BJ (cell line): ENCODE data around the gene NFRKB. TPM values are rescaled to one million over a fixed set of nuclear protein-coding genes. Genes with fewer than 3 reads are reported as not detected.

Source experiments
- CTCF ChIA-PET: fragments of 350-600 bp; formaldehyde crosslinking; extraction: SDS; loops from one replicate; lab custom pipeline; 2021; ENCODE audit warnings: antibody characterized with exemption, inconsistent platforms; lab: Yijun Ruan, JAX
- POLR2A ChIA-PET: fragments of 300-600 bp; sonication (Branson Sonifier 250); formaldehyde crosslinking; extraction: SDS; loops from one replicate; lab custom pipeline; 2021; ENCODE audit warnings: antibody characterized with exemption; lab: Charles Lee
- DNase-seq: peaks from one replicate; pipeline ENCODE4 v3.0.0-alpha.2; 2011; ENCODE audit warnings: low read depth
- H3K27me3 ChIP-seq: 2 replicates; pipeline ENCODE4 v1.6.0; 2011; ENCODE audit warnings: low read length; ENCODE audit not compliant: control insufficient read depth, insufficient read depth
- H3K36me3 ChIP-seq: 2 replicates; pipeline ENCODE4 v1.5.1; 2011; ENCODE audit warnings: low read length; ENCODE audit not compliant: control insufficient read depth, insufficient read depth
- H3K4me3 ChIP-seq: 2 replicates; pipeline ENCODE4 v1.5.1; 2011; ENCODE audit warnings: low read depth, mild to moderate bottlenecking, control low read depth, low read length
- CTCF ChIP-seq: IDR thresholded peaks from 2 replicates; pipeline ENCODE4 v1.5.1; 2011; ENCODE audit warnings: low read depth, mild to moderate bottlenecking, control low read depth, inconsistent platforms, low read length, moderate library complexity; ENCODE audit not compliant: insufficient read depth
- polyA plus RNA-seq: library from polyadenylated mRNA; depleted of rRNA; stranded (reverse); fragments of >200 nt; gene quantifications from 2 replicates; pipeline ENCODE4 v1.2.3, GENCODE V29; 2011

Gene NFRKB
- polyA plus RNA-seq, 1 experiment, result 11.7 TPM

- Histone ChIP-seq H3K36me3 (no peaks in the 10 kb centered on the region), H3K27me3 (no peaks in the 10 kb centered on the region), H3K4me3 (no peak overlapping the region)
- CTCF ChIA-PET, result interaction anchor here (1.0 kb wide), 1 partner anchor 8 kb away, joined by 3 read pairs; no protein-coding TSS in a partner anchor
- no peak for DNase-seq
- POLR2A ChIA-PET, result no interaction called here
- no peak for TF ChIP-seq CTCF
These were observed 42.3 kb upstream of the NFRKB start for GRCh38 chr11:129937592-129938238.

- peaks cover 1% of the 10 kb centered on the region; the same call in 1 of the 2 replicates for H3K36me3 ChIP-seq
- H3K27me3 ChIP-seq, result no peaks in the 10 kb centered on the region
- no peak overlapping the region for H3K4me3 ChIP-seq
- DNase-seq, result no peak
- no peak for TF ChIP-seq CTCF
- POLR2A ChIA-PET, result no interaction called here
- CTCF ChIA-PET, result interaction anchor here (1.0 to 1.7 kb wide), 3 partner anchors 11 to 20 kb away, joined by 3 to 5 read pairs (median 3); no protein-coding TSS in a partner anchor
These were observed 40.3 kb upstream of the NFRKB start for GRCh38 chr11:129935723-129936122.

- DNase-seq, result no peak
- peaks cover 1% of the 10 kb centered on the region; the same call in 1 of the 2 replicates for H3K36me3 ChIP-seq
- no peak overlapping the region for H3K4me3 ChIP-seq
- ChIA-PET CTCF (interaction anchor here (1.4 kb wide), 1 partner anchor 198 kb away, joined by 5 read pairs; no protein-coding TSS in a partner anchor), POLR2A (no interaction called here)
- TF ChIP-seq CTCF, result no peak
- no peaks in the 10 kb centered on the region for H3K27me3 ChIP-seq
These were observed 38.5 kb upstream of the NFRKB start for GRCh38 chr11:129933891-129934290.

- TF ChIP-seq CTCF, result no peak
- DNase-seq, result no peak
- Histone ChIP-seq H3K36me3 (peaks cover 1% of the 10 kb centered on the region; the same call in 1 of the 2 replicates), H3K27me3 (no peaks in the 10 kb centered on the region), H3K4me3 (no peak overlapping the region)
- CTCF ChIA-PET, result interaction anchor here (0.9 to 1.2 kb wide), 2 partner anchors 10 to 13 kb away, joined by 3 to 10 read pairs; no protein-coding TSS in a partner anchor
- POLR2A ChIA-PET, result no interaction called here
These were observed 37.9 kb upstream of the NFRKB start for GRCh38 chr11:129933262-129933661.

- no peaks in the 10 kb centered on the region for H3K27me3 ChIP-seq
- CTCF ChIA-PET, result interaction anchor here (0.6 to 1.2 kb wide), 4 partner anchors 8 to 139 kb away, joined by 3 to 10 read pairs (median 3); no protein-coding TSS in a partner anchor
- POLR2A ChIA-PET, result interaction anchor here (0.6 to 0.7 kb wide), 2 partner anchors 9 to 200 kb away, joined by 4 to 6 read pairs; no protein-coding TSS in a partner anchor
- TF ChIP-seq CTCF, result no peak
- no peak overlapping the region for H3K4me3 ChIP-seq
- DNase-seq, result no peak
- peaks cover 1% of the 10 kb centered on the region; the same call in 1 of the 2 replicates for H3K36me3 ChIP-seq
These were observed 37.1 kb upstream of the NFRKB start for GRCh38 chr11:129932381-129933067.
